GM19467 (cell line): Measurements from ENCODE around the gene EPB41L4A.
"Not testable (repeated sequence)": the region's sequence is repeated elsewhere in the genome, so short reads cannot be mapped to it uniquely, and the experiment has no call there.

Source experiments
- ATAC-seq: cut with Tn5 transposase; IDR thresholded peaks from one replicate; pipeline ENCODE4 v1.9.1; 2021; ENCODE audit warnings: mild to moderate bottlenecking, moderate library complexity; ENCODE audit not compliant: unreplicated experiment

EPB41L4A gene

GRCh38 chr5:112217843-112218579 lies 201.1 kb downstream of the EPB41L4A start:
- no peak for ATAC-seq

GRCh38 chr5:112216140-112216539 lies 202.9 kb downstream of the EPB41L4A start:
- no peak for ATAC-seq

- ATAC-seq, result no peak
Observed at GRCh38 chr5:112210430-112211005, 208.6 kb downstream of the EPB41L4A start.

- no peak for ATAC-seq
Observed at GRCh38 chr5:112208699-112209615, 210.1 kb downstream of the EPB41L4A start.

GRCh38 chr5:112208195-112208594 lies 210.9 kb downstream of the EPB41L4A start:
- not testable (repeated sequence) for ATAC-seq

GRCh38 chr5:112205846-112206245 lies 213.2 kb downstream of the EPB41L4A start:
- no peak for ATAC-seq

GRCh38 chr5:112203229-112203628 lies 215.8 kb downstream of the EPB41L4A start:
- no peak for ATAC-seq

GRCh38 chr5:112202694-112203093 lies 216.4 kb downstream of the EPB41L4A start:
- ATAC-seq, result no peak

- no peak for ATAC-seq
Observed at GRCh38 chr5:112201141-112201540, 217.9 kb downstream of the EPB41L4A start.

GRCh38 chr5:112200131-112200530 lies 218.9 kb downstream of the EPB41L4A start:
- no peak for ATAC-seq

GRCh38 chr5:112196584-112196983 lies 222.5 kb downstream of the EPB41L4A start:
- no peak for ATAC-seq

- no peak for ATAC-seq
Observed at GRCh38 chr5:112195924-112196323, 223.2 kb downstream of the EPB41L4A start.

- ATAC-seq, result no peak
Observed at GRCh38 chr5:112192866-112193265, 226.2 kb downstream of the EPB41L4A start.

- no peak for ATAC-seq
Observed at GRCh38 chr5:112192072-112192471, 227.0 kb downstream of the EPB41L4A start.

GRCh38 chr5:112189391-112189790 lies 229.7 kb downstream of the EPB41L4A start:
- ATAC-seq, result no peak

GRCh38 chr5:112186401-112186990 lies 232.6 kb downstream of the EPB41L4A start:
- ATAC-seq, result no peak

GRCh38 chr5:112183874-112184273 lies 235.2 kb downstream of the EPB41L4A start:
- no peak for ATAC-seq

- no peak for ATAC-seq
Observed at GRCh38 chr5:112183103-112183711, 235.9 kb downstream of the EPB41L4A start.

- no peak for ATAC-seq
Observed at GRCh38 chr5:112179290-112179689, 239.8 kb downstream of the EPB41L4A start.

- ATAC-seq, result peak; percentile 82
Observed at GRCh38 chr5:112174959-112175594, 244.0 kb downstream of the EPB41L4A start.
